A549 (cell line): ENCODE results near the gene KCNAB3.

Experiments used
- CBX8 ChIP-seq: fragments of 200-600 bp; sonication (generic); IDR thresholded peaks from 2 replicates; pipeline ENCODE4 v1.6.1; 2016
- CTCF ChIP-seq: fragments of >200 bp; sonication (Bioruptor Twin); formaldehyde crosslinking; IDR thresholded peaks from 3 replicates; pipeline ENCODE4 v1.5.1; 2016
- ELK1 ChIP-seq: fragments of 150-350 bp; IDR thresholded peaks from 2 replicates; pipeline ENCODE4 v1.6.1; 2014; ENCODE audit warnings: low read depth, mild to moderate bottlenecking, low read length
- FOXS1 ChIP-seq: fragments of 250-450 bp; sonication (Bioruptor Pico); IDR thresholded peaks from 2 replicates; pipeline ENCODE4 v1.5.0; 2020; ENCODE audit warnings: mild to moderate bottlenecking, moderate library complexity
- POLR2A ChIP-seq: IDR thresholded peaks from 2 replicates; pipeline ENCODE4 v1.6.1; 2012; ENCODE audit warnings: mild to moderate bottlenecking, low read length
- RAD21 ChIP-seq, 2 experiments: fragments of >200 bp in 1 of 2; sonication (Bioruptor Twin) in 1 of 2; formaldehyde crosslinking in 1 of 2; IDR thresholded peaks in 1 of 2; conservative IDR thresholded peaks in 1 of 2; 2 replicates in 1 of 2; 3 replicates in 1 of 2; pipeline ENCODE4 v1.6.1; 2012 to 2018; ENCODE audit warnings: inconsistent platforms in 1 of 2
- REST ChIP-seq: fragments of 200-600 bp; sonication (generic); IDR thresholded peaks from 2 replicates; pipeline ENCODE4 v1.6.1; 2016; ENCODE audit warnings: antibody characterized with exemption, mild to moderate bottlenecking, moderate library complexity
- USF2 ChIP-seq: fragments of 450-650 bp; IDR thresholded peaks from 2 replicates; pipeline ENCODE4 v1.6.1; 2014; ENCODE audit warnings: antibody characterized with exemption

- TF ChIP-seq CTCF (peak; percentile 64), REST (no peak), CBX8 (no peak), POLR2A (no peak), RAD21 (conservative IDR thresholded peaks at IDR 0.05 in 1 of 2, IDR thresholded peaks at IDR 0.05 in 1 of 2) (peak; percentile 81 to 88), FOXS1 (no peak), USF2 (peak; percentile 60), ELK1 (no peak)
These were observed 31.9 kb downstream of the KCNAB3 start for GRCh38 chr17:7897773-7898172.
